SK-N-SH (cell line): Measurements from ENCODE around the gene CLEC2D. TPM values are rescaled to one million over a fixed set of nuclear protein-coding genes. Genes with fewer than 3 reads are reported as not detected.

ENCODE experiments used
- CTCF ChIA-PET: fragments of 300-600, 350-600 bp; formaldehyde crosslinking; extraction: SDS; loops from one replicate; lab custom pipeline; 2021; lab: Yijun Ruan, JAX
- POLR2A ChIA-PET: fragments of 350-600 bp; sonication (Branson Sonifier 250); formaldehyde crosslinking; extraction: SDS; loops from one replicate; lab custom pipeline; 2020; ENCODE audit warnings: antibody characterized with exemption, inconsistent platforms; lab: Yijun Ruan, JAX
- DNase-seq: peaks from one replicate; pipeline ENCODE4 v3.0.0; 2012
- H2AFZ ChIP-seq: fragments of 200-600 bp; sonication (generic); 2 replicates; pipeline ENCODE4 v1.8.1; 2016; ENCODE audit warnings: antibody characterized with exemption, mild to moderate bottlenecking, low read depth
- H3F3A ChIP-seq: fragments of 200-600 bp; sonication (generic); replicated peaks from 2 replicates; pipeline ENCODE3; 2016; ENCODE audit warnings: antibody characterized with exemption, mild to moderate bottlenecking; ENCODE audit not compliant: insufficient read depth
- H3K27ac ChIP-seq, 2 experiments: fragments of 200-500 bp in 1 of 2; fragments of 200-600 bp in 1 of 2; sonication (Bioruptor generic) in 1 of 2; sonication (generic), shearing (Covaris generic) in 1 of 2; 2 replicates each; pipeline versions ENCODE4 v1.5.1 to v1.6.1; 2014 to 2016; ENCODE audit warnings: low read depth in 2 of 2, inconsistent platforms in 1 of 2, low read length in 1 of 2, mild to moderate bottlenecking in 1 of 2, mixed read lengths in 1 of 2
- H3K27me3 ChIP-seq: fragments of 200-600 bp; sonication (generic), shearing (Covaris generic); 2 replicates; pipeline ENCODE4 v1.6.1; 2016; ENCODE audit warnings: mixed run types; ENCODE audit not compliant: insufficient read depth
- H3K36me3 ChIP-seq, 2 experiments: fragments of 200-500 bp in 1 of 2; fragments of 200-600 bp in 1 of 2; sonication (Bioruptor generic) in 1 of 2; sonication (generic) in 1 of 2; replicated peaks in 1 of 2; 2 replicates each; pipeline versions ENCODE3 to v1.5.1; 2014 to 2016; ENCODE audit warnings: low read length in 1 of 2, mild to moderate bottlenecking in 1 of 2; ENCODE audit not compliant: insufficient read depth in 2 of 2, control insufficient read depth in 1 of 2
- H3K4me1 ChIP-seq, 2 experiments: fragments of 200-500 bp in 1 of 2; fragments of 200-600 bp in 1 of 2; sonication (Bioruptor generic) in 1 of 2; sonication (generic), shearing (Covaris generic) in 1 of 2; 2 replicates each; pipeline versions ENCODE4 v1.5.1 to v1.6.1; 2014 to 2016; ENCODE audit warnings: low read depth in 1 of 2, low read length in 1 of 2, mixed run types in 1 of 2; ENCODE audit not compliant: insufficient read depth in 2 of 2, control insufficient read depth in 1 of 2
- H3K4me2 ChIP-seq: fragments of 200-600 bp; sonication (generic), shearing (Covaris generic); 2 replicates; pipeline ENCODE4 v1.6.1; 2017; ENCODE audit warnings: mixed run types
- H3K4me3 ChIP-seq, 2 experiments: fragments of 200-500 bp in 1 of 2; fragments of 200-600 bp in 1 of 2; sonication (Bioruptor generic) in 1 of 2; sonication (generic), shearing (Covaris generic) in 1 of 2; 2 replicates each; pipeline versions ENCODE4 v1.5.1 to v1.8.1; 2014 to 2016; ENCODE audit warnings: low read depth in 2 of 2, inconsistent platforms in 1 of 2, low read length in 1 of 2, mild to moderate bottlenecking in 1 of 2, mixed read lengths in 1 of 2, moderate library complexity in 1 of 2
- H3K79me2 ChIP-seq: fragments of 200-600 bp; sonication (generic); 2 replicates; pipeline ENCODE4 v1.8.1; 2017; ENCODE audit warnings: mild to moderate bottlenecking; ENCODE audit not compliant: insufficient read depth
- H3K9ac ChIP-seq: fragments of 200-600 bp; sonication (generic); 2 replicates; pipeline ENCODE4 v1.6.1; 2017; ENCODE audit warnings: mixed run types
- H3K9me2 ChIP-seq: fragments of 200-600 bp; sonication (generic); 2 replicates; pipeline ENCODE4 v1.6.1; 2017; ENCODE audit warnings: mixed run types
- H3K9me3 ChIP-seq: fragments of 200-600 bp; sonication (generic); 2 replicates; pipeline ENCODE4 v1.6.1; 2017; ENCODE audit warnings: mixed run types, mild to moderate bottlenecking, moderate library complexity
- H4K20me1 ChIP-seq: fragments of 200-600 bp; sonication (generic); 2 replicates; pipeline ENCODE4 v1.6.1; 2017; ENCODE audit warnings: mild to moderate bottlenecking, mixed run types; ENCODE audit not compliant: insufficient read depth
- CHD2 ChIP-seq: fragments of 150-350 bp; IDR thresholded peaks from 2 replicates; pipeline ENCODE4 v1.6.1; 2018; ENCODE audit warnings: low read length; ENCODE audit not compliant: partially characterized antibody
- EP300 ChIP-seq, 2 experiments: IDR thresholded peaks; 2 replicates each; pipeline versions ENCODE4 v1.4.0 to v1.6.1; 2012; ENCODE audit warnings: borderline replicate concordance in 1 of 2, low read depth in 1 of 2, low read length in 1 of 2
- EZH2phosphoT487 ChIP-seq: fragments of 200-600 bp; sonication (generic); IDR thresholded peaks from 2 replicates; pipeline ENCODE4 v1.6.1; 2017; ENCODE audit warnings: low read depth, mixed run types, mild to moderate bottlenecking, antibody characterized with exemption, moderate library complexity, borderline replicate concordance
- FOSL2 ChIP-seq: IDR thresholded peaks from 2 replicates; pipeline ENCODE4 v1.4.0; 2012; ENCODE audit warnings: low read depth, mild to moderate bottlenecking, moderate library complexity, borderline replicate concordance
- FOXM1 ChIP-seq: IDR thresholded peaks from 2 replicates; pipeline ENCODE4 v1.4.0; 2012; ENCODE audit warnings: low read depth, mild to moderate bottlenecking
- NFIC ChIP-seq: IDR thresholded peaks from 2 replicates; pipeline ENCODE4 v1.4.0; 2012; ENCODE audit warnings: borderline replicate concordance
- RFX5 ChIP-seq: IDR thresholded peaks from 2 replicates; pipeline ENCODE4 v1.6.1; 2012; ENCODE audit warnings: mild to moderate bottlenecking, improper control_type of control experiment, low read length
- RXRA ChIP-seq: IDR thresholded peaks from 2 replicates; pipeline ENCODE4 v1.4.0; 2012; ENCODE audit warnings: low read depth, mild to moderate bottlenecking, borderline replicate concordance
- TAF1 ChIP-seq: IDR thresholded peaks from 2 replicates; pipeline ENCODE4 v1.6.1; 2012; ENCODE audit warnings: low read depth, mild to moderate bottlenecking, low read length, moderate library complexity, borderline replicate concordance
- TCF12 ChIP-seq: IDR thresholded peaks from 2 replicates; pipeline ENCODE4 v1.4.0; 2012
- TEAD4 ChIP-seq: IDR thresholded peaks from 2 replicates; pipeline ENCODE4 v1.4.0; 2012; ENCODE audit warnings: mild to moderate bottlenecking, borderline replicate concordance; ENCODE audit not compliant: insufficient read depth
- YY1 ChIP-seq: IDR thresholded peaks from 2 replicates; pipeline ENCODE4 v1.4.0; 2012; ENCODE audit warnings: low read depth, mild to moderate bottlenecking
- WGBS: methylation state at CpG from one replicate; pipeline ENCODE4 v1.1.6; 2017; ENCODE audit warnings: low lambda C conversion rate; 5-methylcytosine and 5-hydroxymethylcytosine counted together
- polyA plus RNA-seq, 3 experiments: library from polyadenylated mRNA; depleted of rRNA; stranded (reverse); fragments of >200 nt; gene quantifications; 2 replicates each; pipeline ENCODE4 v1.2.3, GENCODE V29; 2012
- TF ChIP-seq, protein P1 (sequence below): IDR thresholded peaks from 2 replicates; pipeline ENCODE4 v1.4.0; 2012; ENCODE audit warnings: low read depth, borderline replicate concordance
- TF ChIP-seq, protein P2 (sequence below): IDR thresholded peaks from 2 replicates; pipeline ENCODE4 v1.4.0; 2012; ENCODE audit warnings: low read depth
- TF ChIP-seq, protein P3 (sequence below): IDR thresholded peaks from 2 replicates; pipeline ENCODE4 v1.6.1; 2012; ENCODE audit warnings: mild to moderate bottlenecking, low read depth, low read length, moderate library complexity
- TF ChIP-seq, protein P4 (sequence below): IDR thresholded peaks from 2 replicates; pipeline ENCODE4; 2012
- TF ChIP-seq, protein P5 (sequence below): IDR thresholded peaks from 2 replicates; pipeline ENCODE4 v1.4.0; 2012; ENCODE audit warnings: low read depth, borderline replicate concordance

CLEC2D gene
- polyA plus RNA-seq, 1 of the 3 experiments (the other 2 are of a cell fraction): 0.81 TPM

DNA sequence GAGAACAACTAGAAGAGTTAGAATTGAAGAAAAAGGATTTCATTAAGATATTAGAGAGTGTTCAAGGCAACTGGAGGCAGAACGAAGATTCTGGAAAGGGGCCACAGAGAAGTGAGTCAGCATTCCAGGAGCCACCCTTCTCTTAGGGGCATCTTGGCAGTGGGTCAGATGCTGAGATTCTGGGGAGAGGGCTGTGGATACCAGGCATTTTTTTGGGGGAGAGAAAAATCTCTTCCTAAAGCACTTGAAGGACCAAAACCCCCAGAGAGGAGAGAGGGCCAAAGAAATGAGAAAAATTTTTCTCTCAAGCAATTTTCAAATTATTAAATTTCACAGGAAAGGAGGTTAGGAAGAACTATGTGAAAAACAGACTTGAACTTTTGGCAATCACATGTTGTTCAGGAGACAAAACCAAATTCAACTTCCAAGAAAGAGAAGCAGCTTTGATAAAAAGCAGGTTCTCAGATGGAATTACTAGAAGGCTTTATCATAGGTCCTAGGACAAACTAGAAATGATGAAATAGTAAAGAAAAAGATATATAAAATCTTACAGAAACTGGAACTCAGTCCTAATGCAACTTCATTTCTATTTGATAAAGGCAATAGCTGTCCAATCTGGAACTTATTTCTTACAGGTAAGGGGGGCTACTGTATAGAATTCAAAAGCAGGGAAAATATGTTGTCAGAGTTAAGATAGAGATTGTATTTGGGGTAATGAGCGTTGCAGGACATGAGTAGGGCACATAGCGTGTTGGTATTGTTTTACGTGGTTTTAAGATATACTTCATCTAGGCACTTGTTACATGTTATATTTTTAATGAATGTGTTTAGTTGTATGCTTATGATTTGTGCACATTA is 1.1 kb upstream of the CLEC2D start:
- ChIA-PET CTCF (interaction anchor here (0.6 to 1.4 kb wide), 2 partner anchors 40 to 41 kb away, joined by 3 to 4 read pairs; no protein-coding TSS in a partner anchor), POLR2A (no interaction called here)
- no peak overlapping the region for H3K4me3 ChIP-seq
- H2AFZ ChIP-seq: no peak overlapping the region
- DNase-seq: no peak
- H3K27ac ChIP-seq: peak overlapping the region in 1 of 2 experiments; percentile 50; a peak in 1 of 4 replicates
- peak; percentile 38 for TF ChIP-seq NFIC
- TF ChIP-seq TEAD4: no peak
- H3K9ac ChIP-seq: no peak overlapping the region
- no peaks in the 10 kb centered on the region for H4K20me1 ChIP-seq
- H3K9me2 ChIP-seq: no peaks in the 10 kb centered on the region
- peaks cover 4 to 5% of the 10 kb centered on the region in 2 experiments for H3K36me3 ChIP-seq
- WGBS: 79% methylated on average over 4 of the region's 4 CpGs
- no peaks in the 10 kb centered on the region for H3K27me3 ChIP-seq
- no peaks in the 10 kb centered on the region for H3F3A ChIP-seq
- no peaks in the 10 kb centered on the region for H3K79me2 ChIP-seq
- no peak overlapping the region for H3K4me2 ChIP-seq
- H3K4me1 ChIP-seq: peaks cover 3% of the 10 kb centered on the region in 2 experiments; a peak in 1 of 4 replicates
- H3K9me3 ChIP-seq: no peaks in the 10 kb centered on the region

DNA sequence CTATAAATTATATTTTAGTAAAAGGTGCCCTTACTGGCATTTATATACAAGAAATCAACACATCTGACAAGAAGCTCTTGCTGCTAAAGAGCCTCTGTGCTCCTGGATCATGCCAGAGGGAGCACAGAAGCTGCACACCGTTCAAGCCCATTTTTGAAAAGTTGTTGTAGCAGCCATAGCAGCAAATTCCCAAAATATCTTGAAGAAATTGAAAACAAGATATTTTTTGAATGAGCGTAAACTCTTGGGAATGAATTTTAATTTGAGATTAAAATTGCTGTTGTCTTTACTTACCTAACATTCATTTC is 540 bp upstream of the CLEC2D start:
- ChIA-PET CTCF (interaction anchor here (0.6 to 1.4 kb wide), 4 partner anchors 8 to 262 kb away, joined by 3 to 4 read pairs (median 3); no protein-coding TSS in a partner anchor), POLR2A (no interaction called here)
- Histone ChIP-seq H3K9me3 (no peaks in the 10 kb centered on the region), H3K9ac (no peak overlapping the region), H4K20me1 (no peaks in the 10 kb centered on the region), H3K9me2 (no peaks in the 10 kb centered on the region), H3K79me2 (no peaks in the 10 kb centered on the region), H3K4me2 (no peak overlapping the region), H3K36me3 (peaks cover 4 to 5% of the 10 kb centered on the region in 2 experiments), H3K4me3 (no peak overlapping the region), H3K27me3 (no peaks in the 10 kb centered on the region), H2AFZ (no peak overlapping the region), H3K27ac (no peak overlapping the region), H3K4me1 (peaks cover 7 to 9% of the 10 kb centered on the region in 2 experiments; a peak in 3 of 4 replicates), H3F3A (no peaks in the 10 kb centered on the region)
- TF ChIP-seq TAF1: no peak
- no peak for TF ChIP-seq FOXM1
- no peak for TF ChIP-seq YY1
- no peak for TF ChIP-seq CHD2
- TF ChIP-seq, protein P1, sequence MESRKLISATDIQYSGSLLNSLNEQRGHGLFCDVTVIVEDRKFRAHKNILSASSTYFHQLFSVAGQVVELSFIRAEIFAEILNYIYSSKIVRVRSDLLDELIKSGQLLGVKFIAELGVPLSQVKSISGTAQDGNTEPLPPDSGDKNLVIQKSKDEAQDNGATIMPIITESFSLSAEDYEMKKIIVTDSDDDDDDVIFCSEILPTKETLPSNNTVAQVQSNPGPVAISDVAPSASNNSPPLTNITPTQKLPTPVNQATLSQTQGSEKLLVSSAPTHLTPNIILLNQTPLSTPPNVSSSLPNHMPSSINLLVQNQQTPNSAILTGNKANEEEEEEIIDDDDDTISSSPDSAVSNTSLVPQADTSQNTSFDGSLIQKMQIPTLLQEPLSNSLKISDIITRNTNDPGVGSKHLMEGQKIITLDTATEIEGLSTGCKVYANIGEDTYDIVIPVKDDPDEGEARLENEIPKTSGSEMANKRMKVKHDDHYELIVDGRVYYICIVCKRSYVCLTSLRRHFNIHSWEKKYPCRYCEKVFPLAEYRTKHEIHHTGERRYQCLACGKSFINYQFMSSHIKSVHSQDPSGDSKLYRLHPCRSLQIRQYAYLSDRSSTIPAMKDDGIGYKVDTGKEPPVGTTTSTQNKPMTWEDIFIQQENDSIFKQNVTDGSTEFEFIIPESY: no peak
- TF ChIP-seq, protein P2, sequence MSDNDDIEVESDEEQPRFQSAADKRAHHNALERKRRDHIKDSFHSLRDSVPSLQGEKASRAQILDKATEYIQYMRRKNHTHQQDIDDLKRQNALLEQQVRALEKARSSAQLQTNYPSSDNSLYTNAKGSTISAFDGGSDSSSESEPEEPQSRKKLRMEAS: no peak
- TF ChIP-seq EP300 (IDR thresholded peaks at IDR 0.05; ENCODE audit: borderline replicate concordance in 1 of 2, low read depth in 1 of 2, low read length in 1 of 2): no peak
- no peak for TF ChIP-seq NFIC
- TF ChIP-seq, protein P3, sequence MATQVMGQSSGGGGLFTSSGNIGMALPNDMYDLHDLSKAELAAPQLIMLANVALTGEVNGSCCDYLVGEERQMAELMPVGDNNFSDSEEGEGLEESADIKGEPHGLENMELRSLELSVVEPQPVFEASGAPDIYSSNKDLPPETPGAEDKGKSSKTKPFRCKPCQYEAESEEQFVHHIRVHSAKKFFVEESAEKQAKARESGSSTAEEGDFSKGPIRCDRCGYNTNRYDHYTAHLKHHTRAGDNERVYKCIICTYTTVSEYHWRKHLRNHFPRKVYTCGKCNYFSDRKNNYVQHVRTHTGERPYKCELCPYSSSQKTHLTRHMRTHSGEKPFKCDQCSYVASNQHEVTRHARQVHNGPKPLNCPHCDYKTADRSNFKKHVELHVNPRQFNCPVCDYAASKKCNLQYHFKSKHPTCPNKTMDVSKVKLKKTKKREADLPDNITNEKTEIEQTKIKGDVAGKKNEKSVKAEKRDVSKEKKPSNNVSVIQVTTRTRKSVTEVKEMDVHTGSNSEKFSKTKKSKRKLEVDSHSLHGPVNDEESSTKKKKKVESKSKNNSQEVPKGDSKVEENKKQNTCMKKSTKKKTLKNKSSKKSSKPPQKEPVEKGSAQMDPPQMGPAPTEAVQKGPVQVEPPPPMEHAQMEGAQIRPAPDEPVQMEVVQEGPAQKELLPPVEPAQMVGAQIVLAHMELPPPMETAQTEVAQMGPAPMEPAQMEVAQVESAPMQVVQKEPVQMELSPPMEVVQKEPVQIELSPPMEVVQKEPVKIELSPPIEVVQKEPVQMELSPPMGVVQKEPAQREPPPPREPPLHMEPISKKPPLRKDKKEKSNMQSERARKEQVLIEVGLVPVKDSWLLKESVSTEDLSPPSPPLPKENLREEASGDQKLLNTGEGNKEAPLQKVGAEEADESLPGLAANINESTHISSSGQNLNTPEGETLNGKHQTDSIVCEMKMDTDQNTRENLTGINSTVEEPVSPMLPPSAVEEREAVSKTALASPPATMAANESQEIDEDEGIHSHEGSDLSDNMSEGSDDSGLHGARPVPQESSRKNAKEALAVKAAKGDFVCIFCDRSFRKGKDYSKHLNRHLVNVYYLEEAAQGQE: no peak
- TF ChIP-seq, protein P4, sequence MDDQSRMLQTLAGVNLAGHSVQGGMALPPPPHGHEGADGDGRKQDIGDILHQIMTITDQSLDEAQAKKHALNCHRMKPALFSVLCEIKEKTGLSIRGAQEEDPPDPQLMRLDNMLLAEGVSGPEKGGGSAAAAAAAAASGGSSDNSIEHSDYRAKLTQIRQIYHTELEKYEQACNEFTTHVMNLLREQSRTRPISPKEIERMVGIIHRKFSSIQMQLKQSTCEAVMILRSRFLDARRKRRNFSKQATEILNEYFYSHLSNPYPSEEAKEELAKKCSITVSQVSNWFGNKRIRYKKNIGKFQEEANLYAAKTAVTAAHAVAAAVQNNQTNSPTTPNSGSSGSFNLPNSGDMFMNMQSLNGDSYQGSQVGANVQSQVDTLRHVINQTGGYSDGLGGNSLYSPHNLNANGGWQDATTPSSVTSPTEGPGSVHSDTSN: no peak
- no peak for TF ChIP-seq FOSL2
- TF ChIP-seq TCF12: no peak
- TF ChIP-seq EZH2phosphoT487: no peak
- TF ChIP-seq, protein P5, sequence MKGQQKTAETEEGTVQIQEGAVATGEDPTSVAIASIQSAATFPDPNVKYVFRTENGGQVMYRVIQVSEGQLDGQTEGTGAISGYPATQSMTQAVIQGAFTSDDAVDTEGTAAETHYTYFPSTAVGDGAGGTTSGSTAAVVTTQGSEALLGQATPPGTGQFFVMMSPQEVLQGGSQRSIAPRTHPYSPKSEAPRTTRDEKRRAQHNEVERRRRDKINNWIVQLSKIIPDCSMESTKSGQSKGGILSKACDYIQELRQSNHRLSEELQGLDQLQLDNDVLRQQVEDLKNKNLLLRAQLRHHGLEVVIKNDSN: no peak
- no peak for TF ChIP-seq RXRA
- no peak for TF ChIP-seq RFX5
- WGBS: 94% methylated on average over 2 of the region's 2 CpGs
- no peak for DNase-seq
